GM18526 (cell line): Measurements from ENCODE around the gene ARHGEF28.

Experiments
- POLR2A ChIP-seq: IDR thresholded peaks from 3 replicates; pipeline ENCODE4 v1.6.1; 2011; ENCODE audit not compliant: insufficient read length; ENCODE audit errors: extremely low read depth

ARHGEF28 gene

GRCh38 chr5:73928476-73929070 lies 302.6 kb downstream of the ARHGEF28 start:
- TF ChIP-seq POLR2A, result no peak

- no peak for TF ChIP-seq POLR2A
These were observed 309.7 kb downstream of the ARHGEF28 start for GRCh38 chr5:73935719-73936118.

GRCh38 chr5:73938280-73938937 lies 312.4 kb downstream of the ARHGEF28 start:
- no peak for TF ChIP-seq POLR2A

GRCh38 chr5:73938938-73939320 lies 312.9 kb downstream of the ARHGEF28 start:
- no peak for TF ChIP-seq POLR2A

- TF ChIP-seq POLR2A, result no peak
These were observed 313.6 kb downstream of the ARHGEF28 start for GRCh38 chr5:73939557-73939956.

- TF ChIP-seq POLR2A, result no peak
These were observed 314.0 kb downstream of the ARHGEF28 start for GRCh38 chr5:73940026-73940425.

- no peak for TF ChIP-seq POLR2A
These were observed 314.8 kb downstream of the ARHGEF28 start for GRCh38 chr5:73940801-73941200.

- no peak for TF ChIP-seq POLR2A
These were observed 316.8 kb downstream of the ARHGEF28 start for GRCh38 chr5:73942783-73943182.

- no peak for TF ChIP-seq POLR2A
These were observed 317.4 kb downstream of the ARHGEF28 start for GRCh38 chr5:73943397-73943796.

GRCh38 chr5:73944581-73944980 lies 318.6 kb downstream of the ARHGEF28 start:
- TF ChIP-seq POLR2A, result no peak

GRCh38 chr5:73945505-73945904 lies 319.5 kb downstream of the ARHGEF28 start:
- TF ChIP-seq POLR2A, result no peak

GRCh38 chr5:73946278-73946677 lies 320.3 kb downstream of the ARHGEF28 start:
- TF ChIP-seq POLR2A, result no peak

GRCh38 chr5:73946919-73947602 lies 321.1 kb downstream of the ARHGEF28 start:
- TF ChIP-seq POLR2A, result no peak

- no peak for TF ChIP-seq POLR2A
These were observed 322.1 kb downstream of the ARHGEF28 start for GRCh38 chr5:73947906-73948640.

GRCh38 chr5:73948720-73949119 lies 322.7 kb downstream of the ARHGEF28 start:
- no peak for TF ChIP-seq POLR2A

- TF ChIP-seq POLR2A, result no peak
These were observed 324.5 kb downstream of the ARHGEF28 start for GRCh38 chr5:73950441-73950873.
